HepG2 (cell line): ENCODE results near the gene ATP11A. TPM values are rescaled to one million over a fixed set of nuclear protein-coding genes. Genes with fewer than 3 reads are reported as not detected.

ENCODE experiments used
- ARID4A ChIP-seq: sonication (generic); formaldehyde crosslinking; IDR thresholded peaks from 2 replicates; pipeline ENCODE4 v1.5.0; 2020; ENCODE audit warnings: mild to moderate bottlenecking, missing genetic modification reagents, borderline replicate concordance
- BCL3 ChIP-seq: sonication (generic); formaldehyde crosslinking; IDR thresholded peaks from 2 replicates; pipeline ENCODE4 v1.5.1; 2020; ENCODE audit warnings: mild to moderate bottlenecking, missing genetic modification reagents, moderate library complexity
- CENPT ChIP-seq: sonication (generic); formaldehyde crosslinking; IDR thresholded peaks from 2 replicates; pipeline ENCODE4 v1.8.0; 2022; ENCODE audit warnings: low read depth, mild to moderate bottlenecking, moderate library complexity, missing genetic modification reagents
- HMGXB3 ChIP-seq: sonication (generic); formaldehyde crosslinking; IDR thresholded peaks from 2 replicates; pipeline ENCODE4 v1.4.0; 2020; ENCODE audit warnings: missing genetic modification reagents, borderline replicate concordance
- MIER2 ChIP-seq: IDR thresholded peaks from 2 replicates; pipeline ENCODE4 v1.6.1; 2016; ENCODE audit warnings: missing biosample characterization, missing genetic modification reagents
- PAWR ChIP-seq: sonication (generic); formaldehyde crosslinking; IDR thresholded peaks from 2 replicates; pipeline ENCODE4 v1.4.0; 2020; ENCODE audit warnings: missing genetic modification reagents, mild to moderate bottlenecking, borderline replicate concordance
- PCBP2 ChIP-seq: fragments of 200-400 bp; formaldehyde crosslinking; optimal IDR thresholded peaks from 2 replicates; pipeline ENCODE3; 2018; ENCODE audit warnings: low read length, low read depth; ENCODE audit not compliant: poor library complexity, severe bottlenecking
- PHF21A ChIP-seq: sonication (generic); formaldehyde crosslinking; IDR thresholded peaks from 2 replicates; pipeline ENCODE4 v1.5.0; 2020; ENCODE audit warnings: mild to moderate bottlenecking, missing genetic modification reagents
- PPARG ChIP-seq: conservative IDR thresholded peaks from 2 replicates; pipeline ENCODE4 v1.6.1; 2016; ENCODE audit warnings: missing biosample characterization, missing genetic modification reagents
- SPEN ChIP-seq: sonication (generic); formaldehyde crosslinking; IDR thresholded peaks from 2 replicates; pipeline ENCODE4 v1.5.1; 2020; ENCODE audit warnings: low read depth, mild to moderate bottlenecking, missing genetic modification reagents
- ZNF317 ChIP-seq: sonication (generic); formaldehyde crosslinking; IDR thresholded peaks from 2 replicates; pipeline ENCODE4 v1.5.0; 2020; ENCODE audit warnings: mild to moderate bottlenecking, missing genetic modification reagents
- ZNF337 ChIP-seq: sonication (generic); formaldehyde crosslinking; IDR thresholded peaks from 2 replicates; pipeline ENCODE4 v1.5.1; 2020; ENCODE audit warnings: missing genetic modification reagents, low read depth, mild to moderate bottlenecking, borderline replicate concordance
- ZNF468 ChIP-seq: sonication (generic); formaldehyde crosslinking; IDR thresholded peaks from 2 replicates; pipeline ENCODE4 v1.8.0; 2022; ENCODE audit warnings: mild to moderate bottlenecking, moderate library complexity, missing genetic modification reagents
- ZNF577 ChIP-seq: sonication (generic); formaldehyde crosslinking; IDR thresholded peaks from 2 replicates; pipeline ENCODE4 v1.4.0; 2020; ENCODE audit warnings: mild to moderate bottlenecking, low read depth, missing genetic modification reagents, borderline replicate concordance
- ZNF619 ChIP-seq: sonication (generic); formaldehyde crosslinking; IDR thresholded peaks from 2 replicates; pipeline ENCODE4 v1.4.0; 2020; ENCODE audit warnings: mild to moderate bottlenecking, missing genetic modification reagents
- polyA plus RNA-seq, 8 experiments: library from polyadenylated mRNA; depleted of rRNA in 3 of 8; stranded (reverse) in 7 of 8; unstranded in 1 of 8; fragments of >200 nt; fragmentation: Illumina TruSeq in 4 of 8; extraction: Trizol in 4 of 8; gene quantifications; 2 replicates each; pipeline versions ENCODE4 v1.2.1 to v1.2.3, GENCODE V29; 2011 to 2016; ENCODE audit warnings: low read depth in 4 of 8, missing spikeins in 1 of 8, mixed read lengths in 1 of 8; ENCODE audit not compliant: insufficient read depth in 1 of 8
- total RNA-seq, 5 experiments: library from RNA; depleted of rRNA; stranded (reverse); fragments of >200 nt; fragmentation: Illumina TruSeq; extraction: Trizol; gene quantifications; 2 replicates each; pipeline ENCODE4 v1.2.3, GENCODE V29; 2016; ENCODE audit warnings: low read depth in 1 of 5
- TF ChIP-seq, protein P1 (sequence below): sonication (generic); IDR thresholded peaks from 2 replicates; pipeline ENCODE4 v1.6.1; 2016; ENCODE audit warnings: low read depth, borderline replicate concordance
- TF ChIP-seq, protein P2 (sequence below): sonication (generic); formaldehyde crosslinking; IDR thresholded peaks from 2 replicates; pipeline ENCODE4 v1.8.0; 2022; ENCODE audit warnings: mild to moderate bottlenecking, missing genetic modification reagents, moderate library complexity

The ATP11A gene
- total and polyA plus RNA-seq, 2 of the 13 experiments (the other 11 are each of a cell fraction or from before 2014, with no cell fraction given) = 18.4 to 20.1 TPM

DNA sequence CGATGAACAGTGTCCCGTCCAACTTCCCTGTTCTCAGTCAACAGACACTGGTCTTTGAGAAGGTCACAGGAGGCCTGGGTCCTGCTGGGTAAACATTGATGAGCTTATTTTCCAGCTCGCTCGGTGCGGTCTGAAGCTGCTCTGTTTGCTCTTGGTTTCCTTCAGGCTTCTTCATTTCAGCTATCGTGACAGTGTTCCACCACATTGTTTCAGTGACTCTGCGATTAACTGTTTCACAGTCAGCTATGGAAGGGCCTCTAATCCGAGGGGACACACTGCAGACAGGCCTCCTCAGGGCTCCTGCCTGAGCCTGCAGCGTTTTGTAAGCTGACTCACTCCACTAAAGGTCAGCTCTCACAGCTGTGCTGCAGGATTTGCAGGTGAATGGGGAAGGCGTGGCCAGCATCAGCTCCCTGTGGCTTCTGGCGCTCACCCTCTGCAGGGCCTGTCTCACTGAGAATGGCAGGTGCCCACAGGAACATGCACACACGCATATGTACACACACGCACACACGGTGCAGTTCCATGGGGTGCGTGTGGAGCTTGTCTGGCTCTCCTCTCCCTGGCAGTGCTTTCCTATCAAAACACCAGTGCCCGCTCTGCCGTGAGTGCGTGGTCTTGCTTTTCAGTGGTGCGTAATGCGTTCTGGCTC lies 216.3 kb downstream of the ATP11A start (continued):
- TF ChIP-seq ZNF317 (CRISPR knock-in tag) = no peak
- TF ChIP-seq ARID4A = no peak; the same call in 1 of the 2 replicates
- no peak for TF ChIP-seq PAWR (CRISPR knock-in tag)
- no peak; the same call in 1 of the 2 replicates for TF ChIP-seq PPARG (CRISPR knock-in tag)
- TF ChIP-seq MIER2 (CRISPR knock-in tag) = no peak
- peak; percentile 86 for TF ChIP-seq PHF21A (CRISPR knock-in tag)
- no peak for TF ChIP-seq ZNF468 (CRISPR knock-in tag)
- TF ChIP-seq, protein P1, sequence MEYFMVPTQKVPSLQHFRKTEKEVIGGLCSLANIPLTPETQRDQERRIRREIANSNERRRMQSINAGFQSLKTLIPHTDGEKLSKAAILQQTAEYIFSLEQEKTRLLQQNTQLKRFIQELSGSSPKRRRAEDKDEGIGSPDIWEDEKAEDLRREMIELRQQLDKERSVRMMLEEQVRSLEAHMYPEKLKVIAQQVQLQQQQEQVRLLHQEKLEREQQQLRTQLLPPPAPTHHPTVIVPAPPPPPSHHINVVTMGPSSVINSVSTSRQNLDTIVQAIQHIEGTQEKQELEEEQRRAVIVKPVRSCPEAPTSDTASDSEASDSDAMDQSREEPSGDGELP = peak; percentile 95
- TF ChIP-seq PCBP2 = no peak
- TF ChIP-seq SPEN = 0 out of 2 replicates have a peak, but pooled peaks have one; percentile 29
- TF ChIP-seq HMGXB3 (CRISPR knock-in tag) = no peak
- TF ChIP-seq ZNF577 = no peak
- TF ChIP-seq BCL3 (CRISPR knock-in tag) = no peak
- no peak for TF ChIP-seq CENPT
- no peak for TF ChIP-seq ZNF619
- TF ChIP-seq, protein P2, sequence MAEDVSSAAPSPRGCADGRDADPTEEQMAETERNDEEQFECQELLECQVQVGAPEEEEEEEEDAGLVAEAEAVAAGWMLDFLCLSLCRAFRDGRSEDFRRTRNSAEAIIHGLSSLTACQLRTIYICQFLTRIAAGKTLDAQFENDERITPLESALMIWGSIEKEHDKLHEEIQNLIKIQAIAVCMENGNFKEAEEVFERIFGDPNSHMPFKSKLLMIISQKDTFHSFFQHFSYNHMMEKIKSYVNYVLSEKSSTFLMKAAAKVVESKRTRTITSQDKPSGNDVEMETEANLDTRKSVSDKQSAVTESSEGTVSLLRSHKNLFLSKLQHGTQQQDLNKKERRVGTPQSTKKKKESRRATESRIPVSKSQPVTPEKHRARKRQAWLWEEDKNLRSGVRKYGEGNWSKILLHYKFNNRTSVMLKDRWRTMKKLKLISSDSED = no peak
- no peak for TF ChIP-seq ZNF337 (CRISPR knock-in tag)
- TF ChIP-seq, all 625 proteins: peak for 93
